NCI-H128 (cell line): ENCODE results near the gene NDUFA8.

Experiments used
- DNase-seq: peaks from one replicate; lab custom pipeline; 2025; ENCODE audit not compliant: unreplicated experiment; lab: John Stamatoyannopoulos, UW

Gene NDUFA8

DNA sequence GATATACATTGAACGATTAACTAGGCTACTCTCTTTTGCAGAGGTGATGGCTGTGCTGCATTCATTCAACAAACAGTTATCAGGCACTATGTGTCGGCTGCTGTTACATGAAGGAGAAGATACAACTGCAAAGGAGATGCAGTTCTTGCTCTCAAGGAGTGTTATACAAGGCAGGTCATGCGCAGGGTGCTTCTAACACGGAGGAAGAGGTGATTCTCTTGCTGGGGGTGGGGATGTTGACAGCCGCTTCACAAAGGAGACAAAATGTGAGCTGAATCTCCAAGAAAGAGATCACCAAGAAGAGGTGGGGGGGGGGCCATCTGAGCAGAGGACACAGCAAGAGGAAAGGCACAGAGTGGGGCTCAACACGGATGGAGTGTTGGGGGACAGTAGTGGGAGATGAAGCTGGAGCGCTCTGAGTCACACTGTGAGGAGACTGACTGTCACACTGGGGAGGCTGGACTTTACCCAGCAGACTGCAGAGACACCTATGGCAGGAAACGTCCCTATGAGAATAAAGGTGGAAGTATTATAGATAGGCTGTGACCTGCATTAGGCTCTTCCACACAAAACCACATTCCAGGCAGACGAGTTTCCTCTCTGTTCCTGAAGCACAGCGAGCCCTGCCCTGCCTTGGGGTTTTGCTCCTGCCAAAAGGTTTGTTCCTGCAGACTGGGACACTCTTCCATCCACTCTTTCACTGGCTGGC is 20.9 kb downstream of the NDUFA8 start:
- DNase-seq: no peak

DNA sequence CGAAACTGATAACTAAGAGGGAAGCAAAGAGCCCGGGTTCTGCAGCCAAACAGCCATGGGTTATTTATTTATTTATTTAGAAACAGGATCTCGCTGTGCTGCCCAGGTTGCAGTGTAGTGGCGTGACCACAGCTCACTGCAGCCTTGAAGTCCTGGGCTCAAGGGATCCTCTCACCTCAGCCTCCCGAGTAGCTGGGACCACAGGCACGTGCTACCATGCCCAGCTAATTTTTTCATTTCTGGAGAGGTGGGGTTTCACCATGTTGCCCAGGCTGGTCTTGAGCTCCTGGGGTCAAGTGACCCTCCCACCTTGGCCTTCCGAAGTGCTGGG is 24.1 kb downstream of the NDUFA8 start:
- DNase-seq: no peak

DNA sequence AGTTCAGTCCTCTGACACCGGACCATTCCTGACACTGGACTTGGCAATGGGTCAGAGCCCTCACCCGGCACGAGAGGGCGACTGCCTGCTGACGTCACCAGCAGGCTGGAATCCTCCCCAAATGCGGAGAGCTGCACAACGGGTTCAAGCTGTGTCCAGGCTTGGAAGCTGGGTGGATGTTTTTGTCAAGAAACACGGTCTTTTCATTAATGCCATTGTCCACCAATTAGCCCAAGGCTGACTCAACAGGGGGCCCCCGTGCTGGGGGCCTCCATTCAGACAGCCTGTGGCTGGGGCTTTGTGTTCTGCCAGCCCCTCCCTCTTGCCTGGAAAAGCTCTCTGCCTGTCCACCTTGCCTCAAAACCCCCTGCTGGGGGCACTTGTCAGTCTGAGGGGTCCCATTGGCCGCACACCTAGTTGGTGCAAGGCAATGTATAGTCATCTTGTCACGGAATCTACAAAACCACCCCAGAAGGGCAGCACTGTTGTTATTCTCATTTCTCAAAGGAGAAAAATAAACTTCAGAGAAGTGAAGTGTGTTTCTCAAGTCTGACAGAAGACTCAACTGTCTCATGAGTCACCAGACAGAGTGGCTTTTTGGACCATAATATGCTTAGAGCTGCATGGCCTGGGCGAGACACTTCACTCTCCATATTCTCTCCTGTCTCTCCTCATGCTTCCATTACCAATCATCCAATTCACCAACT is 24.6 kb downstream of the NDUFA8 start:
- no peak for DNase-seq

DNA sequence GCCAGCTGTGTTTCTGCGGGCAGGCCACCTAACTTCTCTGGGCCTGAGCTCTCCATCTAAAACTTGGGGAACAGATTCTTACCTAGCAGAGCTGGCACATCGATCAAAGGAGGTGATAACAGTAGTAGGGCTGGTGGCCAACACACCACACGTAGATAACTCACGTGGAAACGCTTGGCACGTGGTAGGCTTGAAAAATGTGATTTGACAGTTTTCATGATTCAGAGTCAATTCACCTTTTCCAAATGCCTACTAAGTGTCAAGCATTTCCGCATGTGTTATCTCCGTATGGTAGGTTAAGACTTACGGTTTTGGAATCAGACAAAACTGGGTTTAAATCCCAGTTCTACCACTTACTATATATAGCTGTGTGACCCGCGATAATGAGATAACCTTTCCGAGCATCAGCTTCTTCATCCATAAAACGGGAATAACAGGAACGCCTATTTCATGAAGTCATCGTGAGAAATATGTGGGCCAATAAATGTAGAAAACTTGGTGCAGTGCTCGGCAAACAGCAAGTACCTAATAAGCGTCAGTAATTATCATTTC is 25.5 kb downstream of the NDUFA8 start:
- DNase-seq: no peak

DNA sequence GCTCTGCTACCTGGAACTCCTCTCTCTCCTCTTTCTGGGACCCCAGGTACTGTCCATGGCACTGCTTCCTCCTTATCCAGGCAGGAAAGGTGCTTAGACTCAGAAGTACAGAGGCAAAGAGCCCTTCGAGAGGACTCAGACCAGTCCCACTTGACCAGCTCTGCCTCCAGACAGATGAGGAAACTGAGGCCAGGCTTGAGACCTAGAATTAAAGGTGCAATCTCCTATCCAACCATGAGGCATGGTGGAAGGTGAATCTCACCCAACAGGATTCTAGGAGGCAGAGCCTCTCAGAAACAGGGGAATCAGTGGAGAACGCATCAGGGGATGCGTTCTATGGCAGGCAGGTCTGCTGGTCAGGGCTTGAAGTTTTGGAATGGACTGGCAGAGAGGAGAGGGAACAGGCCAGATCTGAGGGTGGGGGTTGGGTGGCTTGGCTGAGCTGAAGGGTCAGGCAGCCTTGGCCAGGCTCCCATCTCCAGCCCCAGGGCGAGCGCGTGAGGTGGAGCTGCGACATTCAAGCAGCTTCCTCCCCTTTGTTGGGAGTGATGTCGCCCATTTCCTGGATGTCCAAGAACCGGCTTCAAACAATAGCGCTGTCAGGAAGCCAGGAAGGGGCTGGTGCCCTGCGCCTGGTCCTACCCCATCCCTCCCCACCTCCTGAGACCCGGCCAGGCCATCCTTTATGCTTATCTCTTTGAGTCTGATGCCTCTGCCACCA is 26.2 kb downstream of the NDUFA8 start:
- DNase-seq: no peak

DNA sequence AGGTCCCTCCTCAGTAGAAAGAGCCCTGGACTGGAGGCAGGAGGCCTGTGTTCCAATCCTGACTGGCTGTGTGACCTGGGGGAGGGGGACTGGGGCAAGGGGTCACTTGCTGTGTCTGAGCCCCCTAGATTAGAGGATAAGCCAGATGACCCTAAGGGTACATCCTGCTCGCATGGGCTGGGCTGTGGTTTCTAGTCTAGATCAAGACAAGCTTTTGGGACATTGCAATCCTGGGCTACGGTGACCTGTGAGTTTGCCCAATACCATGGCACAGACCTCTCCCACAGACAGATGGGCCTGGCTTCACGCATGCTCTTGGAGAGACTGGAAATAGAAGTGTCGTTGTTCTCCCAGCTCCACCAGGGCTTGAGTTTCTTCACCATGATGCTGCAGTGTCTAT is 27.0 kb downstream of the NDUFA8 start:
- DNase-seq: no peak

DNA sequence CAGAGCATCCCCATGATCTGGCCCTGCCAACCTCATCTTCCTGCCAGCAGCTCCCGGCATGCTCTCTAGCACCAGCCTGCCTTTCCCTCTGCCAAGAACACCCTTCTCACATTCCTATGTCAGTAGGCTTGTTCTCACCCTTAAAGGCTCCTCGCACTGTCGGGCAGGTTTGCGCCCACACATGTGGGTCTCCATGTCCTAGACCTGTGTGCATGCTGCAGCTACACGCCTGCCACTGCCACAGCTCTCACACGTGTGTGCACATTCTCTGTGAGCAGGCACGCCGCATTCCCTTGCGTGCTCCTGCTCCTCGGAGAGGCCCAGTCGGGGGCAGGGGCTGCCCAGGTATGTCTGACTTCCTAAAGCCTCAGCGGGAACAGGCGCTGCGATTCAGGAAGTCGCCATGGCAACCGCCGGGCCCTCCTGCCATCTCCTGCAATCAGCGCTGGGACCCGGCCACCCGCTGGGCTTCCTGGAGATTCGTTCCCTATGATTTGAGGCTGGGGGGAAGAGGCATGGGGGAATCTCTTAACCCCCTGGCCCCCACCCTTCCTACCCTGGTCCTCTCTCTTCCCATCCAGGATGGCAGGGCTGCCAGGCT is 28.1 kb downstream of the NDUFA8 start:
- DNase-seq: no peak

DNA sequence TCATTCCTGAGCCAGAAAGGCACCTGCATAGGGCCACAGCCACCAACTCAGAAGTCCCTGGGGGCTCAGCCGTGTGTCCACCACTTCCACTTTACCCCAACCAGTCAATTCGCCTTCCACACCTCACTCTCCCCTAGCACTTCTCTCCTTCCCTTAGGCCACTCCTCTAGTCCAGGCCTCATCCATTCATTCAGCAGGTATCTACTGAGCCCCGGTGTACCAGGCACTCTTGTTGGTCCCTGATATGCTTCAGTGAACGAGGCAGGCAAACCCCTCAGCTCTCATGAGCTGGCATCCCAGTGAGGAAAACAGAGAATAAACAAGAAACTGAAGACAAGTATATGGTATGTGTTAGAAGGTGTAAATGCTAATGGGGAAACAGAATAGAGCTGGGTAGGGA is 28.7 kb downstream of the NDUFA8 start:
- no peak for DNase-seq

DNA sequence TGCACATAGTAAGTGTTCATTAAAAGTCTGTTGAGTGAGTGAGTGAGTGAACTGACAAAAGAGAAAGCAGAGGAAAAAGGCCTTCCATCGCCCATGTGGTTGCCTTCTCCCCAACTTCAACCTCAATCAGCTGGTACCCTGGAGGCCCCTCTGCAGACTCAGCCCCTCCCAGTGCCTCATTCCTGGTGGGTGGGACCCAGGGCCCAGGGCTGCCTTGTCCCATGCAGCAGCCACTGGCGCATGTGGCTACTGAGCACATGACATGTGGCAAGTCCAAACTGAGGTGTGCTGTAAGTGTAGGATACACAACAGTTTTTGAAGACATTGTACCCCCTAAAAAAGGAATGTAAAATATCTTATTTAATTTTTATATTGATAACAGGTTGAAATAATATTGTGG is 29.6 kb downstream of the NDUFA8 start:
- DNase-seq: no peak

DNA sequence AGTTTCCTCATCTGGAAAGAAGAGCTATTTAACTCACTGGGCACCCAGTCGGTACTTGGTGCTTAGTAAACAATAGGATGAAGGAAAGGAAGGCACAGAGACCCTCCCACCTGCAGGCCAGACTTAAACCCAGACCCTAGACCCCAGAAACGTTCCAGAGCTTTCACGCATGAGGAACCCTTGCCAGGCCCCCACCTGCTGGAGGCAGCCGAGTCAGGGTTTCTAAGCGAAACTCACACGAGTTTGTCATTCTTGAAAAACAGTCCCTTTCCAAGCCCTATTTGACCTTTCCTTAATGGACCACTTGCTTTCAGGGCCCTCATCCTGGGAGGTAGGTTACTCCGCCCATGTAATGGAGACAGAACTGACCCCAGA is 30.6 kb downstream of the NDUFA8 start:
- DNase-seq: no peak

DNA sequence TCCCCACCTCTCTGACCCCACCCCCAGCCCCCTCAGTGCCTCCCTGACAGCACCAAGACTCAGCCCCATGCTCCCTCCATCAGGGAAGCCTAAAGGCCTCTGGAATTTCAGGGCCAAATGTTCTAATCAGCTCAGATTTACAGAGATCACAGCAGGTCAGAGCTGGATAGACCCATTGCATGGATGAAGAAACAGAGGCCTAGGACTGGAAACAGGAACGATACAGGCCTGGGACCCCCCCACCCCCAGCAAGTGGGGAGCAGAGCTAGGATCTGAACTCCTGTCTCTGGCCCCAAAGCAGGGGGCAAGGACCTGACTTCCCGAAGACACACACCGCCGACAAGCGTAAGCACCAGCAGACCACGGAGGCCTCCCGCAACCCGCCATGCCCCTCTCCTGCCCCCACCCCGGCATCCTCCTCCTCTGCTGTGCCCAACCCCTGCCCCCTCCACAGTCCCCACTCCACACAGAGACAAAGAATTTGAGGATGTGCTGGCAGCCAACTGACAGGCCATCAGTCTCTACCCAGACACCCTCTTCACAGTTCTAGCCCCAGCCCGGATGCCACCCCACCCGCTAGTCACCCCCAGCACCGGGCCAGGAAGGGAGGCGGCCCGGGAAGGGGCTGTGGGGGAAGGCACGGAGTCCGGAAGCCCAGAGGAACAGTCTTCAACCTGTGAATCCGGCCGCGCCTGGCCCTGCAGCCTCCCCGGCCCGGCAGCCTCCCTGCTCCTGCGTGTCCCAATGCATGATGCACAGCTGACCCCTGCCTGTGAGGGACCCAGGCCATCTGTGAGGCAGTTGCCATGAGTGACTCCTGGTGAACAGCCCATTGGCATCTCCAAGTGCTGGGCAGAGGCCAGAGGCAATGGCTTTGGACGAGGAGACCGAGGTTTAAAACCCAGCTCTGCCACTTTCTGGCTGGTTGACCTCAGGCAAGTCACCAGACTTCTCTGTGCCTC is 31.3 kb downstream of the NDUFA8 start:
- no peak for DNase-seq

DNA sequence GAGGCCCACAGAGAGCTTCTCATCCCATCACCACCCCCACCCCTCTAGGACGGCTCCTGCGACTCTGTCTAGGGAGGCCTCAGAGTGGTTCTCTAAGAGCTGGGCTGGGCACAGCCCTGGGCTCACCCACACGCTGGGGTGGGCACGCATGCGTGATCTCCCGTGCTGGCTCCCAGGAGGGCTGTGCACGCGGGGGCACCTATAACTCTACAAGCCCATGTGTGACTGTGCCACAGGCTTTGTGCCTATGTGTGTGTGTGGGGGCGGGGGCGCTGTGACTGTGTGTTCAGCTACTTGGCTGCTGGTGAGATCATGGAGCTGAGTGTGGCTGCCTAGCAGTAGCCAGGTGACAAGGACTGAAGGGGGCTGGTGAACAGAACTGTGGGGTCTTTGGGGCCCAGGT is 32.2 kb downstream of the NDUFA8 start:
- DNase-seq: no peak

DNA sequence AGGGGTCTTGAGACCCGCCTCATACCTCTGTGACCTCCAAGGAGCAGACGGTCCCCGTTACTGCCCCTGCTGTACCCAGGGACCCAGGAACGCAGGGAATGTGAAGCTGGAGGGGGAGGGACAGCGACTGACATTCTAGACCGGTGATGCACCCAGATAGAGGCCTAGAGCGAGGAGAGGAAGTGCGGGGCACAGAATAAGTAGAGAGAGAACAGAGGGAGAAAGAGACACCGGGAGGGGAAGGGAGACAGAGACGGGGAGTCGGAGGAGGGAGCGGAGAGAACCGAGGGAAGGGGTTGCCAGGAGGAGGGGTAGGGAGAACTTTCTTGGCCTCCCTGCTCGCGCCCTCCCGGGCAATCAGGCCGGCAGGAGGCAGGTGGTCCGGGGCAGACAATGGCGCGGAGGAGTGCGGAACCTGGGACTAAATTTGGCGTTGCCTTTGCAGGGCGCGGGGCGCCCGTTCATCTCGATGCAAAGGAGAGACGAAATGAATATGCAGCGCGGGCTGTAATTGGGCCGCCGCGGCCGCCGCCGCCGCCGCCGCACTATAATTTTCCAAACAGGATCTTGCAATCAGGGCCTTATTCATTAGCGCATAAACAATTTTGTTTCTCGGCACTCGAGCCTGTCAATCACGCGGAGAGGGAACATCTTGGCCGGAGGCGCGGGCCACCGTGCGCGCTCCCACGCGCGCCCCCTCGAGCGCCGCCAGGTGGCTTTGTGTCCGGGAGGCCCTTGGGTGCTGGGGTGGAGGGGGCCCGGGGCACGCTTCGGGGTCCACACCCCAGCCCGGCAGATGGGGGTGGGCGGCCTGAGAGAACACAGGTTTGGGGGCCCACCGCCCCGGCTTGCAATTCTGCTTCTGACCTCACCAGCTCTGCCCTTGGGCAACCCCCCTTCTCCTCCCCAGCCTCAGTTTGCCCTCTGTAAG is 33.0 kb downstream of the NDUFA8 start:
- no peak for DNase-seq

DNA sequence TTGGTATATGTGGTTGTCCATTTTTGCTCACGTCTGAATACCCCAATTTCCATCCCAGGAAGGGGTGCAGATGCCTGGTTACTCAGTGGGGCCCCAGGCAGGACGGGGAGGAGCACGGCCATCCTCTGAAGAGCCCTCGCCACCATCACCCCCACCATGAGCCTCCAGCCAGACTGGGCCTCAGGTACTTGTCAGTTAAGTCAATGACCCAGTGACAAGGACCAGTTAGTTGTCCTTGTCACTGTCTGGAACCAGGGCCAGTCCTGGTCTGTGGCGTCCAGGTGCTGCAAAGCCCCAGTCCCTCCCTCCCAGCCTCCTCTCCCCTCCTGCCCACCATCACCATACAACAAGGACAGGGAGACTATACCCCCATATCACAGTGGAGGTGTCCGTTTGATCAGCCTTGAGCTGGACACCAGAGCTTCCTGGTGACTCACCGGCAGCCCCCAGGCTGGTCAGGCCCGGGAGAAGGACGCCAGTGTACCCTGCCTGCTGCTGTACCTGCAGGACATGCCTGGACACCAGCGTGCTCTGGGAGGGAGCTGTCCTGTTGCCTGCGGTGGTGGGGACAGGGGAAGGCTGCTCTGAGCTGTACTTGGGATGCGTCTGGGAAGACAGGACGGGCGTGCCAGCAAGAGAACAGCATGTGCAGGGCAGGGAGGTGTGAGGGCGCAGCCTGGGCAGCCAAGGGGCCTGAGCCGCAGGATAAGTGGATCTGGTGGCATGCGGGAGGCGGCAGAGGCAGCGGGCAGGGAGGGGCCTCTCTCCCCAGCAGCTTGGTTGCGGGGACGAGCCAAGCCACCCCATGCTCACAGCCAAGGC is 33.9 kb downstream of the NDUFA8 start:
- no peak for DNase-seq

DNA sequence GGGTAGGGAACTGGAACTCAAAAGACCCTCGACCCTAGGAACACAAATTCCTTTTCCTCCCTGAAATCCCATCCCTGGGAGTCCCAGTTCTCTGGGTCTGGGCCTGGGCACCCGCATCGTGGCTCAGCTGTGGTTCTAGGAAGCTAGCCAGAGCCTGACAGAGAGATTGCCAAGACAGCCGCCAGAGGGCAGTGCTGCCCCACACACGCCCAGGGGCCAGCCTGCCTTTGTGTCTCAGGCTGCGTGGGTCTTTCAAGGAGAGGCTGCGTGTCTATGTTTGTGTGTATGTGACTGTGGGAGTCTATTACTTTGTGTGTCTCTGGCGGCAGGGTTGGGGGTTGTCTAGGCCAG is 34.4 kb downstream of the NDUFA8 start:
- peak; percentile 48 for DNase-seq

DNA sequence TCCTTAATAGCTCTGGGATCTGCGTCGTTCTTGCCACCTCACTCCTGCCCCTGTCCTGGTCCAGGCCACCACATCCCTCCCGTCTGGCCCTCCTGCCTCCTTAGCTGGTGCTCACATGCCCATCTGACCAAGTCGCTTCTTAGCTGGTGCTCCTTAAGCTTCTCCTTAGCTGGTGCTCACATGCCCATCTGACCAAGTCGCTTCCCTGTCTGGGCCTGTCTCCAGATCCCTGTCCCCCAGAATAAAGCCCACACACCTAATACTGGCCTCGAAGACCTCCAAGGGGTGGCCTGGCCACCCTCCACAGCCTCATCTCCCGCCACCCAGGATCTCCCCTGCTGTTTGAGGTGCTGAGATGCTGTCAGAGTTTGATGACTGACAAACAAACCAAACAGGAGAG is 35.1 kb downstream of the NDUFA8 start:
- no peak for DNase-seq

DNA sequence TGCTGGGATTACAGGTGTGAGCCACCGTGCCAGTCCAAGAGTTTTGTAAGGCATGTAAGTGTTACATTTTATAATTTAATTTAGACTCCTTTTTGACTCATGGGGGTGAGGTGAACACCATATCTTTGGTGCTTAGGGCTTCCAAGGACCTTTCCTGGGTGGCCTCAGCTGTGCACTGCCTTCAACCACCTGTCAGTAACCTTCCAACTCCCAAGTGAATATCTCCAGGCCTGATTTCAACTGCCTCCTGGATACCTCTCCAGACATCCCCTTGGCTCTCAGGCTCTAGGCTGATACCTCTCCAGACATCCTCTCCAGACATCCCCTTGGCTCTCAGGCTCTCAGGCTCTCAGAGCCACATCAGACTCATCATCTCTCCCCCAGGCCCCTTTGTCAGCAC is 35.5 kb downstream of the NDUFA8 start:
- DNase-seq: no peak

DNA sequence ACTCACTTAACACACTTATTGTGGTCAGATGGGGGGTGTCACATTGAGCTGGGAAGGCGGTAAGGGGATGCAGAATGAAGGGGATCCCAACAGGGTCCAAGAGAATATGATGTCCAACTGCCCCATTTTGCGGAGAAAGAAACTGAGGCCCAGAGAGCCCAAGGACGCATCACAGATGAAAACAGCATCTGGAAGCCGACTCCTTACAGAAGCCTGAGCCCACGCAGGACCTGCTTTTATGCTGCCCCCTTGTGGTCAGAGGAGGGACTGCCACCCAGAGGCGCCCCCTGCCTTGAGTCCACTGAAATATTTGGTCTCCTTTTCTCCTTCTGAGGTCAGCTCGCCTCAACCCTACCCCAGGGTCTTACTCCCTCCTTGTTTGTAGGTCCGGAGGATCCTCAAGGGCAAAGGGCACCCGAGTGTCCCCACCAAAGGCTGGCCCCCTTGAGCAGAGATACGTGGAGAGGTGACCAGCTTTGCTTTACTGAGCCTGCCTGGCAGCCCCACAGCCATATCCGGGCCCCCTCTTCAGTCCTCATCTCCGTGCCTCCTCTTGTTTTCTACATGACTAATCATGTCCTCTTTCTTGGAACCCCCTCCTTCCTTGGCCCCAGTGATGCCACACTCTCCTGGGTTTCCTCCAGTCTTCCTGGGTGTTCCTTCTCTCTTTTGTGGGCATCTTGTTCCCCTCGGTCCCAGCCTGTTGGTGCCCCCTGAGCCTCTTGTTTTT is 36.5 kb downstream of the NDUFA8 start:
- DNase-seq: peak; percentile 39
